Measurements from ENCODE around the gene ROBO4.

Gene ROBO4

DNA sequence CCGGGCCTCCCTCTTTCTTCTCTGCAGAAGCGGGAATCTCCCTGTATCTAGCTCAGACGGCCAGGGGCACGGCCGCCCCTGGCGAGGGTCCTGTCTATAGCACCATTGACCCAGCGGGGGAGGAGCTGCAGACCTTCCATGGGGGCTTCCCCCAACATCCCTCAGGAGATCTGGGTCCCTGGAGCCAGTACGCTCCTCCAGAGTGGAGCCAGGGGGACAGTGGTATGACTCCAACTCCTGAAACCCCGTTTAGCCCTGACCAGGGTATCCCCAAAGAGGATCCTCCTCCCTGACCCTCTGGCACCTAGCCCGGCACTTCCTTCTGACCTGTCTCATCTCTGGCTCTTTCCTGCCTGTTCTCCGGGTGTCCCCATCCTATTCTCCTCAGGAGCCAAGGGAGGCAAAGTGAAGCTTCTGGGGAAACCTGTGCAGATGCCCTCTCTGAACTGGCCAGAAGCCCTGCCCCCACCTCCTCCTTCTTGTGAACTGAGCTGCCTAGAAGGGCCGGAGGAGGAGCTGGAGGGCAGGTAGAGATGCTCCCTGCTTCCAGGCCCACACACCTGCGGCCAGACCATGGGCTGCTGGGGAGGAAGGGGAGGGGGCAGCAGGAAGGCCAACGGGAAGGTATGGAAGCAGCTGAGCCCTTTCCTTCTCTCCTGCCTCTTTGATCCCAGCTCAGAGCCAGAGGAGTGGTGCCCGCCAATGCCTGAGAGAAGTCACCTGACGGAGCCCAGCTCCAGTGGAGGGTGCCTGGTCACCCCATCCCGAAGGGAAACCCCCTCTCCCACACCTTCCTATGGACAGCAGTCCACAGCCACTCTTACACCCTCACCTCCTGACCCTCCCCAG, 19.5 kb downstream of the ROBO4 start:
- in situ Hi-C loops (cut with HindIII; ENCODE audit: low pct_ligation_motif_present, low pct_unique_long_range_greater_than_20kb, low sequenced_read_pairs): no loop called here

DNA sequence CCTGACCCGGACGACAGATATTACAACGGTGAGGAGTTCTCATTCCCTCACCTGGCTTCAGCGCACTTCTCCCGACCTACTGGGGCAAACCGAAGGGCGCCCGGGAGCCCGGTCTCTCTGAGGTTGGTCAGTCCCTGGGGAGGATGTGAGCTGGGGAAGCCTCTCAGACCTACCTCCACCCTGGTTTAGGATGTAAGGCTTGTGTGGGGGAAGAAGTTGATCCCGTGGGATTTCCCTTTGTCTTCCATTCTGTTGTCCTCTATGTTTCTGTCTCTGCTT, 20.1 kb downstream of the ROBO4 start:
- DNase-seq: no peak
- in situ Hi-C loops (cut with HindIII; ENCODE audit: low pct_ligation_motif_present, low pct_unique_long_range_greater_than_20kb, low sequenced_read_pairs): no loop called here

More for the DNA sequence above, 19.5 kb downstream of the ROBO4 start:
- DNase-seq: no peak

DNA sequence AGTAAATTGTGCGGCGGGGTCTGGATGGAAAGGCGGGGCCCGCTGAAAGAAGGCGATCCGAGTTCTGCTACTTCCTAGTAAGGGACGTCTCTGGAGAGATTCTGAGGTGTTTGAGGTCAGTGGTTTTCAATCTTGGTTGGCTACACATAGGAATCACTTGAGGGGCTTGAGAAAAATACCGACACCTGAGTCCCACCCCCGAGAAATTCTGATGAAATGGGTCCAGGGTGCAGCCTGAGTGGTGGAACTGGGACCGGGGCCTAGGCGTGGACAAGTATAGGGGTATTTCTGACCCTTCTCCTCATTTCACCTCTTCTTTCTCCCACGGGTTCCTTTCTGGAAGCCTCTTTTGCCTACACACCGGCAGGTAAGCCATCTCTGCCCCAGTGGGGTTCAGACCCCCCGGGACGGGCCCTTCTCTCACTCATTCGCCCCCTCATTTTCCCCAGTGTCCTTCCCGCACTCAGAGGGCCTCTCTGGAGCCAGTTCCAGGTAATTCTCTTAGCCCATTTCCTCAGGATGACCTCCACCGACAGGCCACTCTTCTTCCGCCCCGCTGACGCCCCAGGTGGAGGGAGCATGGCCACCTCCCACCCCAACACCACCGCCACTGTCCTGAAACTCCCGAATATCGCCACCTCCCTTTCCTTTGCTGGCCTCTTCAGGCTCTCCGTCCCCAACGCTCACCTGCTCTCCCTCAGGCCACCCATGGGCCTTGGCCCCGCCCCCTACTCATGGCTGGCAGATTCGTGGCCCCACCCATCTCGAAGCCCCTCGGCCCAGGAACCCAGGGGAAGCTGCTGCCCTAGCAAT, 20.6 kb downstream of the ROBO4 start:
- in situ Hi-C loops (cut with HindIII; ENCODE audit: low pct_ligation_motif_present, low pct_unique_long_range_greater_than_20kb, low sequenced_read_pairs): no loop called here
- no peak for DNase-seq

DNA sequence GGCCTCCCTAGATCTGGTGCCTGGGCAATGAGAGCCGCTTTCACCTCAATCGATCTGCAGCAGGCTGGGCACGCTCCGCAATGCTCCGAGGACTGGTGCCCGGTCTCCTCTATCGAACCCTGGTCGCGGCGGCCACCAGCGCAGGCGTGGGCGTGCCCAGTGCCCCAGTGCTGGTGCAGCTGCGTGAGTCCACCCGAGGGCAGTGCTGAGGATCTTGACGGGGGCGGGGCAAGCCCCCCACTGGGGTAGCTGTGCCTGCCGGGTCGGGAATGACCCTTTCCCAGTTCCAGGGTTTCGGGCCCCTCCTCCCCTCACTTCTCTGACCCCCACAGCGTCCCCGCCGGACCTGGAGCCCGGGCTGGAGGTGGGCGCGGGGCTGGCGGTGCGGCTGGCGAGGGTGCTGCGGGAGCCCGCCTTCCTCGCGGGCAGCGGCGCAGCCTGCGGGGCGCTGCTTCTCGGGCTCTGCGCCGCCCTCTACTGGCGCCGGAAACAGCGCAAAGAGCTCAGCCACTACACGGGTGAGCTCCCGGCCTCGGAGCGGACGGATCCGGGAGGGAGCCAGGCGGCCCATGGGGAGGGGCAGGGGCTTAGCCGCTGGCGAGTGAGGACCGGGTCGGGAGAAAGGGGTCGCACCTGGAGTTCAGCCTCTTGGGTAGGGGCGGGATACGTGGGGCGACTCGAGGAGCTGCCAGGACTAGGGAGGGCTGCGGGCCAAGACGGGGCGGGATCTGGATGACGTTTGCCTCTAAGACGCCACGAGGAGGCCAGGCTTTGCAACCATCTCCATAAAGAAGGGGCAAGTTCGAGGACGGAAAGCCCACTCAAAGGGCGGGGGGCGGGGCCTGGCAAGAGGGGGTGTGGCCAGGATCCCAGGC, 21.5 kb downstream of the ROBO4 start:
- peak; percentile 88 for DNase-seq
- in situ Hi-C loops (cut with HindIII; ENCODE audit: low pct_ligation_motif_present, low pct_unique_long_range_greater_than_20kb, low sequenced_read_pairs): no loop called here

GRCh38 chr11:124875401-124875800, 22.3 kb downstream of the ROBO4 start:
- in situ Hi-C loops (cut with HindIII; ENCODE audit: low pct_ligation_motif_present, low pct_unique_long_range_greater_than_20kb, low sequenced_read_pairs): no loop called here

GRCh38 chr11:124874571-124875255, 23.0 kb downstream of the ROBO4 start:
- in situ Hi-C loops (cut with HindIII; ENCODE audit: low pct_ligation_motif_present, low pct_unique_long_range_greater_than_20kb, low sequenced_read_pairs): no loop called here
- DNase-seq: no peak

More at GRCh38 chr11:124875401-124875800, 22.3 kb downstream of the ROBO4 start:
- DNase-seq: no peak

- DNase-seq: no peak
- in situ Hi-C loops (cut with HindIII; ENCODE audit: low pct_ligation_motif_present, low pct_unique_long_range_greater_than_20kb, low sequenced_read_pairs): no loop called here
Observed at GRCh38 chr11:124873951-124874350, 23.7 kb downstream of the ROBO4 start.

GRCh38 chr11:124872741-124873140, 24.9 kb downstream of the ROBO4 start:
- no peak for DNase-seq
- in situ Hi-C loops (cut with HindIII; ENCODE audit: low pct_ligation_motif_present, low pct_unique_long_range_greater_than_20kb, low sequenced_read_pairs): no loop called here

GRCh38 chr11:124872280-124872679, 25.4 kb downstream of the ROBO4 start:
- no peak for DNase-seq
- in situ Hi-C loops (cut with HindIII; ENCODE audit: low pct_ligation_motif_present, low pct_unique_long_range_greater_than_20kb, low sequenced_read_pairs): no loop called here

GRCh38 chr11:124870430-124870829, 27.2 kb downstream of the ROBO4 start:
- in situ Hi-C loops (cut with HindIII; ENCODE audit: low pct_ligation_motif_present, low pct_unique_long_range_greater_than_20kb, low sequenced_read_pairs): no loop called here
- no peak for DNase-seq

GRCh38 chr11:124869856-124870387, 27.7 kb downstream of the ROBO4 start:
- no peak for DNase-seq
- in situ Hi-C loops (cut with HindIII; ENCODE audit: low pct_ligation_motif_present, low pct_unique_long_range_greater_than_20kb, low sequenced_read_pairs): no loop called here

DNA sequence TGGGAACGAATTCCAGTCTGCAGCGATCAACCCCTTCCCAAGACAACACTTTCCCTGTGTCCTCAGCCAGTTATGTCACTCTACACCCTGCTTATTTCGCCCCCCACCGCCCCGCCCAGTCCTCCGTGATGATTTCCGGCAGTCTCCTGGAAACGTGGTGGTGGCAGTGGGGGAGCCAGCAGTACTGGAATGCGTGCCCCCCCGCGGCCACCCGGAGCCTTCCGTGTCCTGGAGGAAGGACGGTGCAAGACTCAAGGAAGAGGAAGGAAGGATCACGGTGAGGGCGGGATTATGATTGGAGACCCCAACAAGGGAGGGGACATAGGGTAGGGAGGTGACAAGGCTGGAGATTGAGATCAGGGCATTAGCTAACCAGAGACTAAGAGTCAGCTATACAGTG, 28.3 kb downstream of the ROBO4 start:
- in situ Hi-C loops (cut with HindIII; ENCODE audit: low pct_ligation_motif_present, low pct_unique_long_range_greater_than_20kb, low sequenced_read_pairs): no loop called here
- DNase-seq: no peak

- no peak for DNase-seq
- in situ Hi-C loops (cut with HindIII; ENCODE audit: low pct_ligation_motif_present, low pct_unique_long_range_greater_than_20kb, low sequenced_read_pairs): no loop called here
Observed at GRCh38 chr11:124868331-124869274, 29.1 kb downstream of the ROBO4 start.

DNA sequence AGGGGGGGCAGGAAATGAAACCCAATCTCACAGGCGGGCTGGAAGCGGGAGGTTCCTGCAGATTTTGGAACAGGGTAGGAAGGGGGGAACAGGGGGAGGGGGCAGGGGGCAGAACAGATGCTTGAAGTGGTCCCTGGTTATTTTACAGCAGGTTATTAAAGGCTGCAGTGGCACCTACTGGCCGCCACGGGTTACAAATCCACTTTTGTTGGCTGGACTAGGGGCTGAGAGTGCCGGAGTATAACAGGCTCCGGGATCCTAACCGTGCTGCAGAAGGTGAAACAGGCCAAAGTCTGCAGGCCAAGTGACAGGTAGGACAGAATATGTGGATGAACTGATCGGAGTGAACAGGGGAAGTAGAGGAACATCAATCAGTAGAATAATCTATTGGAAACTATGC, 30.0 kb downstream of the ROBO4 start:
- in situ Hi-C loops (cut with HindIII; ENCODE audit: low pct_ligation_motif_present, low pct_unique_long_range_greater_than_20kb, low sequenced_read_pairs): no loop called here
- peak; percentile 45 for DNase-seq

DNA sequence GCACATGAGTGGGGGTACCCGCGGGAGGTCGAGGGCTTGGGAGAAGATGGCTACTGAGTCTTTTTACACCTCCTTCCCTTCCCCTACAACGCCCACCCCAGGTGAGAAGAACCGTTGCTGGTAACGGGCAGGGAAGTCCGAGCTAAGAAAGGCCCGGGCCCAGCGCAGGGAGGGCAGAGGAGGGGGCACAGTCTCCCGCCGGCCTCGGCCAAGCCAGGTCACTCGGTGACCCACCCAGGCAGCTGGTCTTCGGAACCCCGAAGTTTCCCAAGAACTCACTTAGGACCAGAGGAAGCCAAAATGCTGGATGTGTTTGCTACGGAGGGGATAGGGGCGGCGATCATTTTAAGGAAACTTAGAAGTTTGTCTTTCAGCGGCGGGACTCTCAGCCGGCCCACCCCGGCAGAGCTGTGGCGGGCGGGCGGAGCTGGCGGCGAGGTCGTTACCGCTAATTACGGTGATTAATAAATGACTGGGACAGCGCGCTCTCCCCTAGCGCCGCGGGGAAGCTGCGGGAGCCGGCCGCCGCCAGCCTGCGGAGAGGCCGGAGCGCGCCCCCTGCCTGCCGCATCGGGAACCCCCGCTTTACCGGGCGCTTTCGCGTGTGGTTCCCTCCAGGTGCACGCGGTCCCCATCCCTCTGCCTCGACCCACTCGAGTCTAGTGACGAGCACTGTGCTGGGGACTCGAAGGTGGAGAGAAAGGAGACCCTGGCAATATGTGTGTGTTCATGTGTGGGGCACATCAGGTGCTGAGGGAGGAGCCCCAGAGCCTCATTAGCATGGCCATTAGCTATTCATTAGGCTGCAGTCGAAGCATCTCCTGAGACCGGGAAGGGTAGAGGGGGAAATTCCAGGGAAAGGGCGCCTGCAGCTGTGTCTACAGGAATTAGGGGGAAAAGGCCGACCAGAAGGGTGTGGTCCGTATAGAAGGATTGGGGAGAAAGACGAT, 31.5 kb downstream of the ROBO4 start:
- in situ Hi-C loops (cut with HindIII; ENCODE audit: low pct_ligation_motif_present, low pct_unique_long_range_greater_than_20kb, low sequenced_read_pairs): no loop called here
- DNase-seq: peak; percentile 22

DNA sequence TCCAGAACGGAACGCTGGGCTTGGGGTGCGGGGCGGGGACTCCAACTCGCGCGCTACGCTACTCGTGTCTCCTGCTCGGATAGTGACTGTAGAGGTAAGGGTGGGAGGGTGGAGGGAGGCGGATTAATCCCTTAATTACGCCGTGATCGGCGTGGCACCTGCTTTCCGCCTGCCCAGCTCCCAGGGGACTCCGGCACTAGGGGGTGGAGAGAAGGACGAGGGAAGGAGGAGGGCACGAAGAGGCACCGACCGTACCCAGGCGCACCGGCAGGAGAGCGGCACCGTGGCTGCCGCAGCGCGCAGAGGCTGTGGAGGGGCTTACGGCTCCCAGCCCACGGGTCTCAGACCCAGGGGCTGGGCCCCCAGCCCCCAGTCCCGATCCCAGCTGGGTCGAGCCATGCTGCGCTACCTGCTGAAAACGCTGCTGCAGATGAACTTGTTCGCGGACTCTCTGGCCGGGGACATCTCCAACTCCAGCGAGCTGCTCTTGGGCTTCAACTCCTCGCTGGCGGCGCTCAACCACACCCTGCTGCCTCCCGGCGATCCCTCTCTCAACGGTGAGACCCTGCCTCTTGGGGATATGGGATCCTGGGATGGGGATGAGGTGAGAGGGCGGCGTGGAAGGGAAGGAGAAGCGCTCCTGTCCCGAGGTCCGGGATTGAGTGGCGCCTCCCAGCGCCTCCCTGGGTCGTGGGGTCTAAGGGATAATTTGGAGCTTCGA, 32.3 kb downstream of the ROBO4 start, which contains the start of gene ROBO3:
TSS of gene ROBO3 (plus strand) at position 252 of the 721 bp plus-strand sequence. CDS start at position 398, 146 bp downstream.
- in situ Hi-C loops (cut with HindIII; ENCODE audit: low pct_ligation_motif_present, low pct_unique_long_range_greater_than_20kb, low sequenced_read_pairs): no loop called here
- DNase-seq: no peak

Data from ACHN (cell line).